Neural cell (in vitro differentiated cells): ENCODE measurements around the gene IAH1.

Source experiments
- EP300 ChIP-seq: fragments of 450-650 bp; conservative IDR thresholded peaks from 2 replicates; pipeline ENCODE4 v1.6.1; 2014; ENCODE audit warnings: antibody characterized with exemption, mild to moderate bottlenecking, moderate library complexity; ENCODE audit not compliant: poor library complexity, severe bottlenecking
- EZH2 ChIP-seq: fragments of 200-600, 300-800 bp; shearing (Covaris generic), sonication (generic); IDR thresholded peaks from 2 replicates; pipeline ENCODE4 v1.6.1; 2014; ENCODE audit warnings: antibody characterized with exemption, low read length, borderline replicate concordance, mild to moderate bottlenecking; ENCODE audit not compliant: insufficient read depth, poor library complexity, severe bottlenecking
- POLR2AphosphoS5 ChIP-seq: IDR thresholded peaks from 2 replicates; pipeline ENCODE4 v1.6.1; 2012
- REST ChIP-seq: IDR thresholded peaks from 2 replicates; pipeline ENCODE4 v1.6.1; 2012; ENCODE audit warnings: borderline replicate concordance
- SMC3 ChIP-seq: fragments of 450-650 bp; conservative IDR thresholded peaks from 2 replicates; pipeline ENCODE4 v1.6.1; 2014; ENCODE audit warnings: antibody characterized with exemption, mild to moderate bottlenecking, moderate library complexity; ENCODE audit not compliant: poor library complexity
- TAF1 ChIP-seq: IDR thresholded peaks from 2 replicates; pipeline ENCODE4 v1.6.1; 2012; ENCODE audit warnings: low read depth
- TF ChIP-seq, protein P1 (sequence below): fragments of 450-650 bp; IDR thresholded peaks from 2 replicates; pipeline ENCODE4 v1.5.1; 2014; ENCODE audit warnings: antibody characterized with exemption, mild to moderate bottlenecking, moderate library complexity; ENCODE audit not compliant: poor library complexity, severe bottlenecking

DNA sequence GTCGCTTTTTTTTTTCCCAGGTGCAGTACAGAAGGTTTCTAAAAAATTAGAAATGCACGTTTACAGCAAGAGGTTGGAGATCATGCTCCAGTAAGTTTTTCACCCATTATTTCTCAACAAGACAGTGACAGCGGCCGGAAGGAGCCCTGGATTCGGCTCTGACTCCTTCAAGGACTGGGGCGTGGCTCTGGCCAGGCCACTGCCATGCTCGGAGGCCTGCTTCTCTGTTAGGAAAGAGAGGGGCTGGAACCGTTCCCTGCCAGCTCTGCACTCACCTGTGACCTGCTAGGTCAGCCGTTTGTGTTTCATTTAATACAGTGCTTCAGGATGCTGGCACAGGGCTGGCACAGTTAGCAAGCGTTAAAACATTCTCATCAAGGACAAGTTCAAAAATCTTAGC lies 6.7 kb upstream of the IAH1 start:
- TF ChIP-seq, protein P1, sequence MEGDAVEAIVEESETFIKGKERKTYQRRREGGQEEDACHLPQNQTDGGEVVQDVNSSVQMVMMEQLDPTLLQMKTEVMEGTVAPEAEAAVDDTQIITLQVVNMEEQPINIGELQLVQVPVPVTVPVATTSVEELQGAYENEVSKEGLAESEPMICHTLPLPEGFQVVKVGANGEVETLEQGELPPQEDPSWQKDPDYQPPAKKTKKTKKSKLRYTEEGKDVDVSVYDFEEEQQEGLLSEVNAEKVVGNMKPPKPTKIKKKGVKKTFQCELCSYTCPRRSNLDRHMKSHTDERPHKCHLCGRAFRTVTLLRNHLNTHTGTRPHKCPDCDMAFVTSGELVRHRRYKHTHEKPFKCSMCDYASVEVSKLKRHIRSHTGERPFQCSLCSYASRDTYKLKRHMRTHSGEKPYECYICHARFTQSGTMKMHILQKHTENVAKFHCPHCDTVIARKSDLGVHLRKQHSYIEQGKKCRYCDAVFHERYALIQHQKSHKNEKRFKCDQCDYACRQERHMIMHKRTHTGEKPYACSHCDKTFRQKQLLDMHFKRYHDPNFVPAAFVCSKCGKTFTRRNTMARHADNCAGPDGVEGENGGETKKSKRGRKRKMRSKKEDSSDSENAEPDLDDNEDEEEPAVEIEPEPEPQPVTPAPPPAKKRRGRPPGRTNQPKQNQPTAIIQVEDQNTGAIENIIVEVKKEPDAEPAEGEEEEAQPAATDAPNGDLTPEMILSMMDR, result no peak
- TF ChIP-seq TAF1 (no peak), EZH2 (no peak), EP300 (no peak), REST (no peak), POLR2AphosphoS5 (no peak), SMC3 (no peak)
